K562 (cell line): ENCODE data around the gene PYGL. TPM values are rescaled to one million over a fixed set of nuclear protein-coding genes. Genes with fewer than 3 reads are reported as not detected.
A peak's percentile ranks its signal among the peaks of the same experiment; 100 is the strongest.

Experiments
- ASH1L ChIP-seq: fragments of 450-650 bp; IDR thresholded peaks from 2 replicates; pipeline ENCODE4 v1.6.1; 2018; ENCODE audit warnings: borderline replicate concordance, mild to moderate bottlenecking, low read depth; ENCODE audit not compliant: partially characterized antibody
- BACH1 ChIP-seq: fragments of 200-800 bp; sonication (Bioruptor generic); IDR thresholded peaks from 2 replicates; pipeline ENCODE4 v1.6.1; 2016; ENCODE audit warnings: missing genetic modification characterization, missing compliant biosample characterization
- BDP1 ChIP-seq: IDR thresholded peaks from 3 replicates; pipeline ENCODE4 v1.6.1; 2011; ENCODE audit not compliant: insufficient read length, insufficient read depth
- BMI1 ChIP-seq: fragments of 150-350 bp; IDR thresholded peaks from 2 replicates; pipeline ENCODE4 v1.6.1; 2014; ENCODE audit warnings: low read length
- CREB3 ChIP-seq: fragments of 450-650 bp; conservative IDR thresholded peaks from 2 replicates; pipeline ENCODE4 v1.6.1; 2016; ENCODE audit warnings: missing genetic modification characterization, low read depth, mild to moderate bottlenecking, missing compliant biosample characterization, moderate library complexity
- CXXC5 ChIP-seq: fragments of 250-450 bp; sonication (Bioruptor Pico); IDR thresholded peaks from 2 replicates; pipeline ENCODE4 v1.8.0; 2022; ENCODE audit warnings: inconsistent platforms, mild to moderate bottlenecking, moderate library complexity
- GTF2F1 ChIP-seq: IDR thresholded peaks from 2 replicates; pipeline ENCODE4 v1.6.1; 2011; ENCODE audit warnings: low read depth, low read length, improper control_type of control experiment
- HEY1 ChIP-seq: fragments of 250-450 bp; sonication (Bioruptor Pico); IDR thresholded peaks from 2 replicates; pipeline ENCODE4 v1.5.0; 2020; ENCODE audit warnings: mild to moderate bottlenecking, moderate library complexity, borderline replicate concordance
- HINFP ChIP-seq: fragments of 450-650 bp; conservative IDR thresholded peaks from 2 replicates; pipeline ENCODE4 v1.6.1; 2016; ENCODE audit warnings: missing genetic modification characterization, low read depth, mild to moderate bottlenecking, control low read depth, missing compliant biosample characterization
- HIVEP1 ChIP-seq: fragments of 250-450 bp; sonication (Bioruptor Pico); IDR thresholded peaks from 2 replicates; pipeline ENCODE4 v1.4.0; 2020; ENCODE audit warnings: mild to moderate bottlenecking
- NR2C2 ChIP-seq, 2 experiments: fragments of 200-800 bp in 1 of 2; sonication (Bioruptor generic) in 1 of 2; sonication (generic) in 1 of 2; formaldehyde crosslinking in 1 of 2; IDR thresholded peaks; 2 replicates each; pipeline versions ENCODE4 v1.6.1 to v1.8.0; 2016 to 2022; ENCODE audit warnings: mild to moderate bottlenecking in 1 of 2, missing compliant biosample characterization in 1 of 2, missing genetic modification characterization in 1 of 2, missing genetic modification reagents in 1 of 2
- NR4A1 ChIP-seq, 2 experiments: fragments of 250-450 bp in 1 of 2; fragments of 450-650 bp in 1 of 2; sonication (Bioruptor Pico) in 1 of 2; IDR thresholded peaks; 2 replicates each; pipeline versions ENCODE4 v1.4.0 to v1.6.1; 2016 to 2020; ENCODE audit warnings: mild to moderate bottlenecking in 2 of 2, missing compliant biosample characterization in 1 of 2, missing genetic modification characterization in 1 of 2, moderate library complexity in 1 of 2
- TEAD1 ChIP-seq, 2 experiments: fragments of 450-650 bp in 1 of 2; sonication (generic) in 1 of 2; formaldehyde crosslinking; IDR thresholded peaks; 2 replicates each; pipeline versions ENCODE4 v1.4.0 to v1.8.0; 2020 to 2022; ENCODE audit warnings: mild to moderate bottlenecking in 2 of 2, missing genetic modification reagents in 1 of 2
- XRCC3 ChIP-seq: fragments of 450-650 bp; IDR thresholded peaks from 2 replicates; pipeline ENCODE4 v1.6.1; 2017; ENCODE audit warnings: mild to moderate bottlenecking, moderate library complexity
- ZKSCAN3 ChIP-seq: fragments of 250-450 bp; sonication (Bioruptor Pico); IDR thresholded peaks from 2 replicates; pipeline ENCODE4 v1.4.0; 2020
- ZNF41 ChIP-seq: fragments of 250-450 bp; sonication (Bioruptor Pico); conservative IDR thresholded peaks from 2 replicates; pipeline ENCODE4 v1.4.0; 2020; ENCODE audit warnings: mild to moderate bottlenecking
- ZNF449 ChIP-seq: fragments of 250-450 bp; sonication (Bioruptor Pico); IDR thresholded peaks from 2 replicates; pipeline ENCODE4 v1.8.0; 2022; ENCODE audit warnings: moderate library complexity, mild to moderate bottlenecking, inconsistent platforms
- ZNF592 ChIP-seq: fragments of 450-650 bp; IDR thresholded peaks from 2 replicates; pipeline ENCODE4 v1.6.1; 2017; ENCODE audit warnings: antibody characterized with exemption, mild to moderate bottlenecking
- ZNF668 ChIP-seq: fragments of 250-450 bp; sonication (Bioruptor Pico); IDR thresholded peaks from 2 replicates; pipeline ENCODE4 v1.8.0; 2022; ENCODE audit warnings: mild to moderate bottlenecking, inconsistent platforms
- ZNF830 ChIP-seq: fragments of 250-450 bp; sonication (Bioruptor Pico); IDR thresholded peaks from 2 replicates; pipeline ENCODE4 v1.5.0; 2021; ENCODE audit warnings: mild to moderate bottlenecking
- polyA plus RNA-seq, 8 experiments: library from polyadenylated mRNA; depleted of rRNA in 4 of 8; stranded (reverse) in 5 of 8; unstranded in 3 of 8; fragments of >200 nt; fragmentation: Nextera tagmentation in 2 of 8; fragmentation: Illumina TruSeq in 1 of 8; extraction: Ambion mirVana in 2 of 8; extraction: Trizol in 1 of 8; gene quantifications; 2 replicates each; pipeline versions ENCODE4 v1.2.1 to v1.2.3, GENCODE V29; 2011 to 2014; ENCODE audit warnings: inconsistent platforms in 1 of 8, missing spikeins in 1 of 8
- total RNA-seq, 7 experiments: library from RNA; depleted of rRNA in 6 of 7; stranded (reverse); fragments of >200 nt in 6 of 7; fragmentation: Illumina TruSeq in 2 of 7; extraction: Trizol in 2 of 7; gene quantifications; 2 replicates each; pipeline versions ENCODE4 v1.2.1 to v1.2.3, GENCODE V29; 2011 to 2021; ENCODE audit warnings: low replicate concordance in 1 of 7

PYGL gene
- total and polyA plus RNA-seq, 9 of the 15 experiments (the other 6 are each of a cell fraction or from before 2014, with no cell fraction given) = 3.5 to 17.9 (median 13.1) TPM

GRCh38 chr14:50937800-50938199, 6.5 kb downstream of the PYGL start (continued):
- TF ChIP-seq CREB3 (tag) (0 out of 2 replicates have a peak, but pooled peaks have one; percentile 64), BMI1 (no peak), NR4A1 (CRISPR knock-in tag; IDR thresholded peaks at IDR 0.05) (no peak), NR4A1 (tag; IDR thresholded peaks at IDR 0.05) (0 out of 2 replicates have a peak, but pooled peaks have one; percentile 48), ZNF668 (CRISPR knock-in tag) (peak; percentile 74; the same call in 1 of the 2 replicates), HIVEP1 (0 out of 2 replicates have a peak, but pooled peaks have one; percentile 61), HINFP (tag) (0 out of 2 replicates have a peak, but pooled peaks have one; percentile 52), ZNF41 (CRISPR knock-in tag) (0 out of 2 replicates have a peak, but pooled peaks have one; percentile 31), ZNF830 (CRISPR knock-in tag) (no peak), BDP1 (no peak), ZKSCAN3 (CRISPR knock-in tag) (no peak), ZNF449 (CRISPR knock-in tag) (peak; percentile 68; the same call in 1 of the 2 replicates), TEAD1 (CRISPR knock-in tag; IDR thresholded peaks at IDR 0.05) (0 out of 4 replicates have a peak, but pooled peaks of 1 of the 2 experiments have one; percentile 53), ASH1L (no peak), BACH1 (0 out of 2 replicates have a peak, but pooled peaks have one; percentile 34), XRCC3 (no peak), ZNF592 (peak; percentile 88), HEY1 (no peak), CXXC5 (peak; percentile 52), GTF2F1 (no peak), NR2C2 (CRISPR knock-in tag; IDR thresholded peaks at IDR 0.05) (no peak), NR2C2 (tag; IDR thresholded peaks at IDR 0.05) (peak; percentile 29; the same call in 1 of the 2 replicates)
